OCI-LY7 (cell line): ENCODE measurements around the gene CPLX3. TPM values are rescaled to one million over a fixed set of nuclear protein-coding genes. Genes with fewer than 3 reads are reported as not detected.

Source experiments
- BruUV-seq: library from RNA; stranded (reverse); fragments of 400-500 nt; replicated peaks from 2 replicates; lab custom pipeline; 2021; lab: Mats Ljungman, UMichigan
- CTCF ChIA-PET: fragments of 300-600 bp; sonication (Branson Sonifier 250); formaldehyde crosslinking; loops from one replicate; lab custom pipeline; 2022; ENCODE audit warnings: antibody characterized with exemption; ENCODE audit not compliant: unreplicated experiment; lab: Charles Lee
- POLR2A ChIA-PET: fragments of 300-600 bp; sonication (Branson Sonifier 250); formaldehyde crosslinking; loops from one replicate; lab custom pipeline; 2022; ENCODE audit warnings: antibody characterized with exemption; lab: Charles Lee
- DNase-seq: peaks from one replicate; pipeline ENCODE4 v3.0.0-alpha.2; 2015; ENCODE audit warnings: low spot score
- H2AFZ ChIP-seq: fragments of 200-600 bp; sonication (generic), shearing (Covaris generic); 2 replicates; pipeline ENCODE4 v1.6.1; 2014; ENCODE audit warnings: mild to moderate bottlenecking, antibody characterized with exemption, low read length, moderate library complexity
- H3K27ac ChIP-seq: fragments of 200-600 bp; sonication (generic); 2 replicates; pipeline ENCODE4 v1.5.1; 2014; ENCODE audit warnings: mixed run types, low read depth, mild to moderate bottlenecking, moderate library complexity, low read length, inconsistent platforms; ENCODE audit not compliant: poor library complexity, severe bottlenecking
- H3K36me3 ChIP-seq: fragments of 200-600 bp; sonication (generic); 2 replicates; pipeline ENCODE4 v1.6.1; 2014; ENCODE audit warnings: mild to moderate bottlenecking, antibody characterized with exemption, low read length, moderate library complexity, mixed read lengths; ENCODE audit not compliant: insufficient read depth
- H3K4me1 ChIP-seq: fragments of 200-600 bp; sonication (generic); 2 replicates; pipeline ENCODE4 v1.5.1; 2014; ENCODE audit warnings: mild to moderate bottlenecking, low read length; ENCODE audit not compliant: insufficient read depth, poor library complexity, severe bottlenecking
- H3K4me2 ChIP-seq: fragments of 200-600 bp; sonication (generic); 2 replicates; pipeline ENCODE4 v1.6.1; 2014; ENCODE audit warnings: mild to moderate bottlenecking, low read length
- H3K4me3 ChIP-seq: fragments of 200-600 bp; sonication (generic); 2 replicates; pipeline ENCODE4 v1.5.1; 2014; ENCODE audit warnings: mild to moderate bottlenecking, low read depth, low read length; ENCODE audit not compliant: poor library complexity, severe bottlenecking
- H3K79me2 ChIP-seq: fragments of 200-600 bp; sonication (generic); 2 replicates; pipeline ENCODE4 v1.6.1; 2016; ENCODE audit warnings: low read depth, mild to moderate bottlenecking, low read length, moderate library complexity, mixed read lengths; ENCODE audit not compliant: insufficient read depth
- H3K9me2 ChIP-seq: fragments of 200-600 bp; sonication (generic); 2 replicates; pipeline ENCODE4 v1.6.1; 2016; ENCODE audit warnings: mild to moderate bottlenecking, low read length, mixed read lengths; ENCODE audit not compliant: insufficient read depth
- H3K9me3 ChIP-seq: fragments of 200-600 bp; sonication (generic); 2 replicates; pipeline ENCODE4 v1.6.1; 2014; ENCODE audit warnings: mild to moderate bottlenecking, mixed run types, low read length, mixed read lengths
- H4K20me1 ChIP-seq: fragments of 200-600 bp; sonication (generic); 2 replicates; pipeline ENCODE4 v1.6.1; 2014; ENCODE audit warnings: mild to moderate bottlenecking, antibody characterized with exemption, low read length, moderate library complexity, mixed read lengths; ENCODE audit not compliant: insufficient read depth
- CTCF ChIP-seq: fragments of 200-600 bp; sonication (generic); conservative IDR thresholded peaks from 2 replicates; pipeline ENCODE4 v1.5.1; 2014; ENCODE audit warnings: mild to moderate bottlenecking, antibody characterized with exemption, low read length, moderate library complexity, mixed read lengths
- EZH2phosphoT487 ChIP-seq: fragments of 200-600 bp; sonication (generic); IDR thresholded peaks from 2 replicates; pipeline ENCODE4 v1.6.1; 2018; ENCODE audit warnings: low read depth, borderline replicate concordance, mild to moderate bottlenecking, mixed run types, antibody characterized with exemption, low read length, moderate library complexity, mixed read lengths
- intact Hi-C: fragments of 100-400 bp; cut with micrococcal nuclease; formaldehyde crosslinking; loops from one replicate; pipeline ENCODE4 v1.10.0; 2022; ENCODE audit not compliant: unreplicated experiment
- total RNA-seq, 2 experiments: library from RNA; depleted of rRNA in 1 of 2; stranded (reverse); fragments of >200 nt in 1 of 2; shearing (Covaris generic) in 1 of 2; gene quantifications; 2 replicates each; pipeline ENCODE4 v1.2.3, GENCODE V29; 2014 to 2022

Gene CPLX3
- total RNA-seq, 2 experiments from 2014 or later = 0.35 to 1.5 TPM

GRCh38 chr15:74779162-74779648 is 47.2 kb upstream of the CPLX3 start:
- peak overlapping the region; percentile 77 for H3K4me2 ChIP-seq
- POLR2A ChIA-PET = interaction anchor here (0.6 to 11.4 kb wide), 5 partner anchors 10 to 42 kb away, joined by 3 to 221 read pairs (median 8); no protein-coding TSS in a partner anchor
- TF ChIP-seq CTCF (no peak), EZH2phosphoT487 (no peak)
- intact Hi-C loops = no loop called here
- H2AFZ ChIP-seq = no peak overlapping the region
- peaks cover 17% of the 10 kb centered on the region for H3K36me3 ChIP-seq
- peaks cover 73% of the 10 kb centered on the region for H3K4me1 ChIP-seq
- no peaks in the 10 kb centered on the region for H4K20me1 ChIP-seq
- peak overlapping the region; percentile 99 for H3K27ac ChIP-seq
- CTCF ChIA-PET = interaction anchor here (0.7 to 4.5 kb wide), 6 partner anchors 9 to 42 kb away, joined by 3 to 40 read pairs (median 4); no protein-coding TSS in a partner anchor
- no peaks in the 10 kb centered on the region for H3K9me2 ChIP-seq
- no peaks in the 10 kb centered on the region for H3K9me3 ChIP-seq
- H3K79me2 ChIP-seq = peaks cover 48% of the 10 kb centered on the region
- DNase-seq = no peak
- no peak overlapping the region for H3K4me3 ChIP-seq
- BruUV-seq = no TSS peak

GRCh38 chr15:74780523-74781430 is 45.6 kb upstream of the CPLX3 start:
- Histone ChIP-seq H3K9me3 (no peaks in the 10 kb centered on the region), H3K36me3 (peaks cover 31% of the 10 kb centered on the region), H3K4me3 (peak overlapping the region; percentile 69), H2AFZ (no peak overlapping the region), H3K27ac (peak overlapping the region; percentile 99), H3K9me2 (no peaks in the 10 kb centered on the region), H4K20me1 (no peaks in the 10 kb centered on the region), H3K79me2 (peaks cover 58% of the 10 kb centered on the region), H3K4me1 (peaks cover 73% of the 10 kb centered on the region), H3K4me2 (peak overlapping the region; percentile 77)
- POLR2A ChIA-PET = interaction anchor here (0.7 to 11.4 kb wide), 6 partner anchors 8 to 100 kb away, joined by 3 to 221 read pairs (median 6); no protein-coding TSS in a partner anchor
- TF ChIP-seq EZH2phosphoT487 = no peak
- TF ChIP-seq CTCF = no peak
- BruUV-seq = no TSS peak
- DNase-seq = peak; percentile 60
- CTCF ChIA-PET = interaction anchor here (0.6 to 1.9 kb wide), 6 partner anchors 8 to 40 kb away, joined by 3 to 17 read pairs (median 4); no protein-coding TSS in a partner anchor
- intact Hi-C loops = loop anchor here (1.0 to 5.0 kb wide), 3 partner anchors 10 to 422 kb away; partner anchors contain the start of gene C15orf39
